C4-2B (cell line): ENCODE measurements around the gene HORMAD1.

Source experiments
- CTCF ChIP-seq: fragments of 450-650 bp; conservative IDR thresholded peaks from 2 replicates; pipeline ENCODE4 v1.5.1; 2017; ENCODE audit warnings: mild to moderate bottlenecking
- ZFX ChIP-seq: fragments of 450-650 bp; IDR thresholded peaks from 2 replicates; pipeline ENCODE4 v1.6.1; 2017

- TF ChIP-seq CTCF (no peak), ZFX (no peak)
These were observed 28.0 kb downstream of the HORMAD1 start for GRCh38 chr1:150692720-150693119.
